Measurements from ENCODE around the gene TRABD.
"Not testable (repeated sequence)": the region's sequence is repeated elsewhere in the genome, so short reads cannot be mapped to it uniquely, and the experiment has no call there.

TRABD gene, protein sequence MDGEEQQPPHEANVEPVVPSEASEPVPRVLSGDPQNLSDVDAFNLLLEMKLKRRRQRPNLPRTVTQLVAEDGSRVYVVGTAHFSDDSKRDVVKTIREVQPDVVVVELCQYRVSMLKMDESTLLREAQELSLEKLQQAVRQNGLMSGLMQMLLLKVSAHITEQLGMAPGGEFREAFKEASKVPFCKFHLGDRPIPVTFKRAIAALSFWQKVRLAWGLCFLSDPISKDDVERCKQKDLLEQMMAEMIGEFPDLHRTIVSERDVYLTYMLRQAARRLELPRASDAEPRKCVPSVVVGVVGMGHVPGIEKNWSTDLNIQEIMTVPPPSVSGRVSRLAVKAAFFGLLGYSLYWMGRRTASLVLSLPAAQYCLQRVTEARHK

DNA sequence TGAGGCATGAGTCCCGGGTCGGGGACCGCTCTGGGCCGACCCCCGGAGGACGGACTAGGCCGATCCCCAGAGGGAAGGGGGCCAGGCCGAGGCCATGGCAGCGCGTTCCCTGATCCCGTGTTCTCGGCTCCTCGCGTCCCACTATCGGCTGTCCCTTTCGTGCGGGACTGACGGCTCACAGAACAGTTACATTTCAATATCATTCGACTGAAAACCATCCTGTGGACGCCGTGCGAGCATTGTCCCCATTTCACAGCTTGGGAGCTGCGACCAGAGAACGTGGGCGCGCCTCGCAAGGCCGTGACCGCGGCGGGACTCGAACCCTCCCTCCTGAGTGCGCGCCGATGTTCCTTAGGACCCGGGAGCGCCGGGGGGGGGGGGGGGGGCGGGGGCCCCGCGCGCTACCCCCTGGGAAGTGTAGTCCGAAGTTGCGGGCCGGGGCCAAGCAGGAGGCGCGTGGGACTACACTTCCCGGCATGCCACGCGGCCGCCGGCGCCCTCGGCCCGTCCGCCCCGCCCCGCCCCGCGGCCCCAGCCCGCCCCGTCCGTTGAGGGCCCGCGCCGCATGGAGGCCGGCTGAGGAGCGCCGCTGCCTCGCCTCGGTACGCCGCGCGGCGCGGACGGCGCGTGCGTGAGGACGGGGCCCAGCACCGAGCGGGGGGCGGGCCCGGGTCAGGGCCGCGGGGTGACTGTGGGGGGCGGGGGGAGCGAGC lies at the start of gene TRABD:
TRABD (plus strand) TSS at position 539 of the 713 bp plus-strand sequence. CDS start 7,148 bp downstream, outside the sequence.
- DNase-seq, result peak; percentile 91

DNA sequence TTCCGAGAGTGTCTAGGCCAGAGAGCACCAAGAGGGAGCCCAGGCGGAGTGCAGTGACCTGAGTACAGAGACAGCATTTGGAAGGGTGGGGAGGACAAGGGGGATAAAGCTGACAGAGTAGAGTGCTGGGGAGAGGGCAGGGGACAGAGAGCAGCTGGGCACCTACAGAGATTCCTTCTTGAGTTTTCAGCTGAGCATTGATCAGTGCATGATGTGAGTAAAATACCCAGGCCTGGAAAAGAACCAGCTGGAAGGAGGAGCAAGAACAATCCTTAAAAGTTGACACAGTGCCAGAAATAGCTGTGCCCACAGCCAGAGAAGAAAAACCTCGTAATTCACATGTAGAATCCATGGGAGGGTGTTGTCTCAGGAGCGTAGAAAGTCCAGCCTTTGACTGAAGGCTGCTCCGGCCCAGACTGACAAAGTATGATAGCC lies 49.1 kb upstream of the TRABD start:
- no peak for DNase-seq

DNA sequence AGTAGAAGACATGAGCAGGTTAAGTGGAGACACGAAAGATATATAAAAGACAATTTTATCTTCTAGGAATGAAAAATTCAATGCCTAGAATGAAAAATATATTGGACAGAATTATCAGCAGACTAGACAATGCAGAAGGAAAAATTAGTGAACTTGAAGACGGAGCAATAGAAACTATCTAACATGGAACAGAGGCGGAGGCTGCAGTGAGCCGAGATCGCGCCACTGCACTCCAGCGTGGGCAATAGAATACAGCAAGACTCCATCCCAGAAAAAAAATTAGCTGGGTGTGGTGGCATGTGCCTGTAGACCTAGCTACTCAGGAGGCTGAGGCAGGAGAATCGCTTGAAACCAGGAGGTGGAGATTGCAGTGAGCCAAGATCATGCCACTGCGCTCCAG lies 48.4 kb upstream of the TRABD start:
- DNase-seq, result not testable (repeated sequence)

DNA sequence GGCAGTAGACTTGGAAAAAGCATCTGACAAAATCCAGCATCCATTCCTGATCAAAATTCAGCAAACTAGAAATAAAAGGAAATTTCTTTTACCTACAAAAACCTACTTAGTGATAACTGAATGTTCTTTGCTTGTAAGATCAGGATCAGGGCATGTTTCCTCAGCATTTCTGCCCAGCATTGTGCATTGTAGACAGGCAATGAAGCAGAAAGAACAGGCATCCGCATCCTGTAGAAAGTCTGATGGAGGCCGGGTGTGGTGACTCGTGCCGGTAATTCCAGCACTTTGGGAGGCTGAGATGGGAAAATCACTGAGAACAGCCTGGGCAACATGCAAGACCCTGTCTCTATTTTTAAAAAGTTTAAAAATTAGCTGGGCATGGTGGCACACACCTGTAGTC lies 47.7 kb upstream of the TRABD start:
- no peak for DNase-seq

DNA sequence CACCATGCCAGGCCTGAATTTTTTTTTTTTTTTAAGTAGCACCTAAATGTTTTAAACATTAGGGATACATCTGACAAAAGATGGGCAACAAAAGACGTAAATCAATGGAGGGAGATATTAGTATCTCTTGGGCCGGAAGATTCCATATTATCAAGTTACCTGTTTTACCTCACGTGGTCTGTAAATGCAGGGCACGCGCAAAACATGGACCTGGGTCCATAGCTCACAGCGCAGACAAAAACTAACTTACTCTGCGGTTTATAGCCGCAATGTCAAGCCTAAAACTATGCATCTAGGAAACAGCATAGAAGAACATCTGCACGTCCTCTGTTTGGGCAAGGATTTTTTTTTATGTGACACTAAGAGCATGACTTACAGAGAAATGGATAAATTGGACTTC lies 46.7 kb upstream of the TRABD start:
- DNase-seq, result no peak

DNA sequence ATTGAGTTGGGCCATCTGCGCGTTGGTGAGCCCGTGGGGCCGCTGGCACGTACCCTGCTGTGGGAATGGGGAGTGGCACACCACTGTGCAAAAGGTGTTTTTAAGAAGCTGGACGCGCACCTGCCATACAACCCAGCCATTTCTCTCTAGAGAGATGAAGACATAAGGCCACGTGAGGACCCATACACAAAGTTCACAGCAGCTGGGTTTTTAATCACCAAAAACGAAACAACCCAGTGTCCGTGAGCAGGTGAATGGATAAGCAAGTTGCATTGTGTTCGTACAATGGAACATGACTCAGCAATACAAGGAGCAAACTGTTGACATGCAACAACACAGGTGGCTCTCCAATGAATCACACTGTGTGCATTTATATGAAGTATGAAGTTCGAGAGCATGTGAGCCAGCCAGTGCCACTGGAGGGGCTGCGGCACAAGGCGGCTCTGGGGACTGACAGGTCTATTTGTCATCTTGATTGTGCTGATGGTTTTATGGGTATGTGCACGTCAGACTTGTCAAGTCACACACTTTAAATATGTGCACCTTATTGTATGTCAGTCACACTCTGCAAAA lies 45.8 kb upstream of the TRABD start:
- DNase-seq, result no peak

DNA sequence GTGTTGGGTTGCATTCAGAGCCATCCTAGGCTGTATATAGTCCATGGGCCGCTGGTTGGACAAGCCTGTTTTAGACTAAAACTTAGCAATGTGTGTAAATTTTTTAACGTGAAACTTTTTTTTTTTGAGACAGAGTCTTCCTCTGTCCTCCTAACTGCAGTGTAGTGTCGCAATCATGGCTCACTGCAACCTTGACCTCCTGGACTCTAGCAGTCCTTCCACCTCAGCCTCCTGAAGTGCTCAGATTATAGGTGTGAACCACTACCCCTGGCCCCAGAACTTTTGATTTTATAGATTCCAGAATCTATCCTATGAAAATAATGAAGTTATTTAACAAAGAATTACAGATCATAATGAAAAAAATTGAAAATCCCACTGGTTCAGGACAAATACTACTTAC lies 45.1 kb upstream of the TRABD start:
- no peak for DNase-seq

DNA sequence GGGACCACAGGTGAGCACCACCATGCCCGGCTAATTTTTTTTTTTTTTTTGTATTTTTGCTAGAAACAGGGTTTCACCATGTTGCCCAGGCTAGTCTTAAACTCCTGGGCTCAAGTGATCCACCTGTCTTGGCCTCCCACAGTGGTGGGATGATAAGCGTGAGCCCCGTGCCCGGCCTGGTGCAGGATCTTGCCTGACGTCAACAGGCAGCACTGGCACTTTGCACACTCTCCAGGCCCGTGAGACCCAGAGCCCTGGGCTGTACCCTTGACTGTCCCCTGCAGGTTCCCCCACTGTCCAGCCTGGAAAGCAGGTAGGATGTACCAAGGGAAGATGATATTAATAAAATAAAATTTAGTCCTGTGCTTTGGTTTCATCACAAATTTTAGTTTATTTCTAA lies 44.3 kb upstream of the TRABD start:
- DNase-seq, result no peak

DNA sequence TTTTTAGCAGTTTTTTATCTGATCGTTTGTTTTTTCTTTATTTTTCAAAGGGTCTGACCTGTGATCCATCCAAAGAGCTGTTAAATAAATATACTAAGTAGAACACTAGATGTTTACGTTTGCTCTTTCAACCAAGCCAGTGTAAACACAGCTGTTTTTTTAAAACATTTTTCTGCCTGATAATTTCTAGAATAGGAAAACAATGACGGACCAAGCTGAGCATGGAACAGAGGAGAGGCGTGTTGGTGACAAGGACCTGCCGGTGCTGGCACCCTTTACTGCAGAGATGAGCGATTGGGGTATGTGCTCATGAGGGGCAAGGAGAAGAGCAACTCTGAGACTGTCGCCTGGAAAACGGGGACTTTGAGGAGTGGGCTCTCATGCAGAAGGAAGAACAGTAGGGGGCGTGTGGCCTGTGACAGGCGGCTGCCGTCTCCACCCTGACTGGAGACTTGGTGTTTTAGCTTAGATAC lies 43.8 kb upstream of the TRABD start:
- no peak for DNase-seq

DNA sequence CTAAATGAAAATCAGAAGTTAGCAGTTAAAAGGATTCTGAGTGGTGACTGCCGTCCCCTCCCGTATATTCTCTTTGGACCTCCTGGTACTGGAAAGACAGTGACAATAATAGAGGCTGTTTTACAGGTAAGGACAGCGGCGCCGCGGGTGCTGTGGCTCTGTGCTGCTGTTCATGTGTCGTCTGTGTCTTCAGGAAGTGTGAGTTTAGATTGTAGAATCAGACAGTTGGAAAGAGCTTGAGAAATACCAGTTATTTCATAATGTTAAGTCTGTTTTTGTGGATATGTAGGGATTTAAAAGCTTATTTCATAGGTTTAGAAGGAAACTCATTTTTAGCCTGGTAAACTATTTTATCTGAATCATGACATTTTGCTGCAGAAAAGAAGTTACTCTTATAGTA lies 42.6 kb upstream of the TRABD start:
- no peak for DNase-seq

DNA sequence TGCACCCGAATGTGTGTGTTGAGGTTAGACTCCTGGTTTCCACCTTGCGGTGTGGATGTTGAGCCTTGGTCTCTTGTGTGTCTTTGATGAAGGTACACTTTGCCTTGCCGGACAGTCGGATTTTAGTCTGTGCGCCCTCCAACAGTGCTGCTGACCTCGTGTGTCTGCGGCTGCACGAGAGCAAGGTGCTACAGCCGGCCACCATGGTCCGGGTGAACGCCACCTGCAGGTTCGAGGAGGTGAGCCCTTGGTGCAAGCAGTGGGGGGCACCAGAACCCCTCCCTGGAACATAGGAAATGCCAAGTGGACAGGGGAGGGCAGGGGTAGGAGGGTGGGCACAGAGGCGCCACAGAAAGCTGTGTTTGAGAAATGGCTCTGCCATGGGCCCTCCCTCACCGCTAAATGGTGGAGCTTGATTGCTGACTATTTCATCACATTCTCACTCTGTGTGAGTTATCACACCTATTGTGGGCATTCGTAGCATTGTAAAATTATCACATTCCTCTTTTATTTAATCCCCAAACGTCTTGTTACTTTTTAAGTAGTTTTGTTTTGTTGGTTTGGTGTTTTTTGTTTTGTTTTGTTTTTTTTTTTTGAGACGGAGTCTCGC lies 41.6 kb upstream of the TRABD start:
- DNase-seq, result no peak

DNA sequence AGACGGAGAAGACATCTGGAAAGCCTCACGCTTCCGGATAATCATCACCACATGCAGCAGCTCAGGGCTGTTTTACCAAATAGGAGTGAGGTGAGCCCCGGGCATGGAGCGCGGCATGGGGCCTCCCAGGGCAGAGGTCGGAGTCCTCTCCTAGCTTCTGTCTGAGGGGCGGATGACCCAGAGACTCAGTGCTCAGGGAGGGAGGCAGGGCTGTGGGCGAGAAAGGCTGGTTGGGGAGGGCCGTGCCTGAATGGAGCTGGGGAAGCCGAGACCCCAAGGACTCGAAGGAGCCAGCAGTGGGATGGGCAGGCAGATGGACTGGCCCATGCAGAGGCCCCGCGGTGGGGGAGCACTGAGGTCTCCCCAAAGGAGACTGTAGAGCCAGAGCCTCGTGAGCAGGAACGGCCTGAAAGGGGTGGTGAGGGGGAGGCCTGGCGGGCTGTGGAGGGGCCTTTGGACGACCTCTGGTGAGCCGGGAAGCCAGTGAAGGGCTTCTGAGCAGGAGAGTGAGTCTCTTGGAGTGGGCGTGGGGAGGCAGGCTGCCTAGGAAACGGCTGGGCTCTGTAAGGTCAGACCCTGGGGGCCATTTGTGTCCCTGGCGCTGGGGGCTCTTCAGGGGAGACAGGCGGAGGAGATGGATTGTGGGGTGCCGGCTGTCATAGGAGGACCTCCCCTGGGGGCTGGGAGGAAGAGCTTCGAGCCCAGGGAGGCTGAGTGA lies 39.8 kb upstream of the TRABD start:
- DNase-seq, result no peak

DNA sequence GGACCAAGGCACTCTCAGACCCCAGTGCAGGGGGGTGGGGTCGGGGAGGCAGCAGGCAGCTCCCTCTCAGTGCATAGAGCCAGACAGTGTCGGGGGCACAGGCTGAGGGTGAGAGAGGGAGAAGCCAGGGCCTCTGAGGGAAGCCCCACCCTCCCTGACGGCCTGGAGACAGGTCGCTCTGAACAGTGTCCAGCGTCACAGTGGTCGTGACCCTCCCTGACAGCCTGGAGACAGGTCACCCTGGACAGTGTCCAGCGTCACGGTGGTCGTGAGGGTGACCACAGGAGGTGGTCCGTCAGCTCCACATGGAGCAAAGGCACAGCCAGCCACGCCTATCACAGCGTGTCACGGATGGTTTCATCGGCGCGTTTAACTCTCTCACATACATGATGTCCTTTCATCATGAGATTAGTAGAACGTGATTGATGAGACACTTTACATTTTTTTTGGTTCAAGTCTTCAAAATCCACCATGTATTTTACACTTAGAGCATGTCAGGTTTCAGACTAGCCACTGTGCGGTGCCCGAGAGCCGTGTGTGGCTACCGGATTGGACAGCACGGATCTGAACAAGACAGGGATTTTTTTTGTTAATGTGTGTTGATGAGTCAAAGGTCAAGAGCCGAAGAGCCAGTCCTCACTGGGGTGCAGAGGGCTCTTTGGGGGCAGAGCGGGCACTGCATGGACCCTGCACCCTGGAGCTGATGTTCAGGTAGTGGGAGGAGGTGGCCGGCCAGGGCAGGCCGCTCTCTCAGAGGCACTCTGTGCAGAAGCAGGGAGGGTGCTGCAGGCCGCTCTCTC lies 39.1 kb upstream of the TRABD start:
- no peak for DNase-seq

DNA sequence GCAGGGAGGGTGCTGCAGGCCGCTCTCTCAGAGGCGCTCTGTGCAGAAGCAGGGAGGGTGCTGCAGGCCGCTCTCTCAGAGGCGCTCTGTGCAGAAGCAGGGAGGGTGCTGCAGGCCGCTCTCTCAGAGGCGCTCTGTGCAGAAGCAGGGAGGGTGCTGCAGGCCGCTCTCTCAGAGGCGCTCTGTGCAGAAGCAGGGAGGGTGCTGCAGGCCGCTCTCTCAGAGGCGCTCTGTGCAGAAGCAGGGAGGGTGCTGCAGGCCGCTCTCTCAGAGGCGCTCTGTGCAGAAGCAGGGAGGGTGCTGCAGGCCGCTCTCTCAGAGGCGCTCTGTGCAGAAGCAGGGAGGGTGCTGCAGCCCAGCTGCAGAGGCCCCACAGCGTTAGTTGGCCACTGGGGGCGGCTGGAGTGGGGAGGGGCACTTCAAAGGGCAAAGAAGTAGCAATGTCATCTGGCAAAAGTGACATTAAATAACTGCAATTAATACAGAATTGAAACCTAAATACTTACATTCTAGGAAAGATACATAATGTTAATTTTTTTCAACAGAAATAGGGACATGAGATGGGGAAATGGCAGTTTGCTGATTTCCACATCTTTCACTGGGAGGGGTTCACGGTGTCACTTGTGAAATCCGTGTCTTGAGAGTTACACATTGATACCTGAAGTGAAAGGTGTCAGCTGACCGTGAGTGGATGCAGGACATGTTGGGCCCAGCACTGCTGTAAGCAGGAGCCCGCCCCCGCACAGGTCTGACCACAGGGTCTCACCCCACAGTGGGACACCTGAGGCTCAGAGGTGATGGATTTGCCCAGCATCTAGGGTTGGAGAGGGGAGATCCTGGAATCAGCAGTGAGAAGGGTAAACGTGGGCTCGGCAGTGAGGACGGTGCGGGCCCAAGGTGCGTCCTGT lies 38.2 kb upstream of the TRABD start:
- not testable (repeated sequence) for DNase-seq

DNA sequence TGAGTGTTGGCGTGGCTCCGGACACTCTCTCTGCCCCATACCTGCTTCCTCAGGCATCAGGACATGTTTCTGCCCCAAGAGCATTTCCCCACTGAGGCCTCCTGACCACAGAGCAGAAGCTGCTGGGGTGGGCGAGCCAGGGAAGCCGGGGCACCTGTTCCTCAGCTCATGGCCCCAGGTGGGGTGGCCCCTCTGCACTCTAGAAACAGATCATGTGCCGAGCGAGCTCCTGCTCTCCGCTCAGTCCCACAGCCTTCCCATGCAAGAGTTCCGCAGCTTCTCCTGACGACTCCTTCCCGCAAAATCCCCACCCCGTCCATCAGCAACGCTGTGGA lies 37.6 kb upstream of the TRABD start:
- DNase-seq, result no peak

DNA sequence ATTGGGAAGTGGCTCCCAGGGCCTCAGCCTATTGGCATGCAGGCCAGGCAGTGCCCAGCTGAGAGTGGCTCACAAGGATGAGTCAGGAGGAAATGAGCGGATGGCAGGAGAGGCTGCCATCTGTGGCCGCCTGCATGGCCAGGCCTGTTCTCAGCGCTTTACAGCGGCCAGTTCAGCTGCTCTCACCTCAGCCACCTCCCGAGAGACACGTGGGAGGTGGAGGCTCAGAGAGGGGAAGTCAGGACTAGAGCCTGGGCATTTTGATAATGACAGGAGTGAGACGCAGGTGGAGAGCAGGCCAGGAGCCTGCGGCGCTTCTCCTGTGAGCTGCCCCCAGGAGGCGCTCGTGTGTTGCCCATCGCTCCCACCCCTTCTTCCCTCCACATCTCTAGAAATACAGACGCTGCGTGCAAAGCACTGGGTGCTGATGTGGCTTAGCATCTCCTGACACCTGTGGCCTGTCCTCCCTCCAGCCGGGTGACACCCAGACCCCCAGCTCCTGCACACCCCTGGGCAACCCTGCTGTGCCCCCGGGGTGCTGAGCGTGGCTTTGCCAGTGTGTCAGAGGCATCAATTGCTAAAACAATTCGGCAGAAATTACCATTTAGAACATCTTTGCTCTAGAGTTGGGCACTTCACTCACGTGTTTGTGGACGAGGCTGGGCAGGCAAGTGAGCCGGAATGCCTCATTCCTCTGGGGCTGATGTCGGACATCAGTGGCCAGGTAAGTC lies 36.6 kb upstream of the TRABD start:
- DNase-seq, result peak; percentile 88

DNA sequence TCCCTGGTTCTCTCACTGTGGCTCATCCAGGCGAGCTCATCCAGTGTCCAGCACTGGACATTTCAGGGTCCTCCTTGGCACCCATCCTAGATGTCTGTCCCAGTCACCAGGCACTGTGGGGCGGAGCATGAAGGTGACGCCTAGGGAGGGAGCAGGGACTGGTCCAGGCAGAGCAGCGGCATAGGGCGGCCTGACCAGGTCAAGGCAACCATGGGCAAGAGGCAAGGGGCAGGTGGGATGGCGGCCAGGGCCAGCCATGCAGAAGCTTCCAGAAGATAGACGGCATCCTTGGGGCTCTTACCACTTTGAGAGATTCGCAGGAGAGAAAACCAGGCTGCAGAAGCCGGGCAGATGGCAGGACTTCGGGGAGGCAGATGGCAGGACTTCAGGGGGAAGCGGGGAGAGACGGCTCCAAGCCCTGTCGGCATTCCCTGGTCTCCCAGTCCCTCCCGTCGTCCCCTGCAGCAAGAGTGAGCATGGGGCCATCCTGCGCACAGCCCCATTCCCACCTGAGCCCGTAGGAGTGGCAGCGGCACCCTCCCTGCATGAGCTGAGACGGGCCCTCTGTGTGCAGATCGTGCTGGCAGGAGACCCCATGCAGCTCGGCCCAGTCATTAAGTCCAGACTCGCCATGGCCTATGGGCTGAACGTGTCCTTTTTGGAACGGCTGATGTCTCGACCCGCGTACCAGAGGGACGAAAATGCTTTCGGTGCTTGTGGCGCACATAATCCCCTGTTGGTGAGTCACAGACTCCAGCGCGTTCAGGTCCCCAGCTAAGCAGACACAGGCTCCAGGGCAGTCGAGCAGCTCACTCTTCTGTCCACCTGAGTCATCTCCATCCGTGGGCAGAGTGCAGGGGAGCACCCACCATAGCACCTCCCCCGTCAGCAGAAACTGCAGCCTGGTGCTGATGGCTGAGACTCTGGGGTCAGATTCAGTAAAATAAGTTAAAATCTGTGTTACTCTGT lies 35.3 kb upstream of the TRABD start:
- DNase-seq, result no peak

DNA sequence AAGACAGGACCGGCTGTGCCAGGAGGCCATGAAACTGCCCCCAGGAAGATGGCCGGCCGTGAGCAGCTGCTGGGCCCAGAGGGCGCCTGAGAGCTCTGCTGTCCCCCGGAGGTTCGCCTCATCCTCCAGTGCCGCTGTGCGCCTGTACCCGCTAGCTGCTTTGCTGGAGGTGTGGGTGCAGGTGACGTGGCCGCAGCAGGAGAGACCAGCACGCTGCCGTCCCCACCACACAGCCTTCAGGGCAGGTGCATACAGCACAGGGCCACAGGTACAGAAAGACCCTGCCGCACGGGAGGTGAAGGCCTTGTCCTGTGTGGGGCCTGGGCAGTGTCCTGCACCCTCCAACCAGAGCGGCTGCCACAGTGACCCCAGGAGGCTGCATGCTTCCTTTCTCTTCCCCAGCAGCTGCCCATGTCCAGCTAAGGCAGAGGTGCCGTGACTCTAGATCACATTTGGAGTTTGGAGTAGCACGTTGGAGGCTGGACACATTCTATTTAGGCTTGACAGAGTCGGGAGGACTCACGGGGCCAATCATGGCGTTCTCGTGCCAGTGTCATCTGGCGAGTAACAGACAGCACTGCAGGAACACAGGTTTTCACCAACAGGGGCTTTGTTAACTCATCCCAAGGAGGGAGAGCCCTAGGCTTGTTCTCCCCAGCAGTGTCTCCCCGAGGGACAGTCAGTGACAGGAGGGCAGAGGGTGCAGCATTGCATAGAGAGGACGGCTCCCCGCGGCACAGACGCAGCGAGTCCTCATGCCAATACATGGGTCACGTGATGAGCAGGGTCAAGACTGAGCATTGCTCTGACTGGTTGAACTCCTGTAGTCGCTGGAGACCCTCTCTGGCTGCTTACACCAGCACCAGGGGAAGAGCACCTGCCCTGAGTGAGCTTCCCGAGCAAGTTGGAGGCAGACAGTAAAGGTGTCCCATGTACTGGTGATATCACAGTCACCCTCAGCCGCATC lies 33.9 kb upstream of the TRABD start:
- DNase-seq, result no peak

Data from activated CD8-positive, alpha-beta memory T cell treated with anti-CD3 and anti-CD28 coated beads for 24 hours (primary cell).